HG02798 (cell line): ENCODE measurements around the gene FUZ.

Experiments used
- ATAC-seq: cut with Tn5 transposase; IDR thresholded peaks from one replicate; pipeline ENCODE4 v1.9.1; 2021; ENCODE audit warnings: mild to moderate bottlenecking; ENCODE audit not compliant: unreplicated experiment, poor library complexity

Gene FUZ

DNA sequence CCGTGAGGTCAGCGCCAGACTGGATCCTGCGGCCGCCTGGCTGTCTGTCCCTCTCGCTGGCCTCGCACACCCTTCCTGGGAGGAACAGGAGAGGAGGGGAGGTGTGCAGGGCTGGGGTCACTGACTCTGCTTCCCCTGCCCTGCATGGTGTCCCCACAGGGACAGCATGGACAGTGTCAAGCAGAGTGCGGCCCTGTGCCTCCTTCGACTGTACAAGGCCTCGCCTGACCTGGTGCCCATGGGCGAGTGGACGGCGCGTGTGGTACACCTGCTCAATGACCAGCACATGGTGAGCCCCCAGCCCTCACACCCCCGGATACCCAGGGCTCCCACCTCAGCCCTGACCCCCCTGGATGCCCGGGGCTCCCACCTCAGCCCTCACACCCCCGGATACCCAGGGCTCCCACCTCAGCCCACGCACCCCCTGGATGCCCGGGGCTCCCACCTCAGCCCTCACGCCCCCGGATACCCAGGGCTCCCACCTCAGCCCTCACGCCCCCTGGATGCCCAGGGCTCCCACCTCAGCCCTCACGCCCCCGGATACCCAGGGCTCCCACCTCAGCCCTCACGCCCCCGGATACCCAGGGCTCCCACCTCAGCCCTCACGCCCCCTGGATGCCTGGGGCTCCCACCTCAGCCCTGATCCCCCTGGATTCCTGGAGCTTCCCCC lies 21.2 kb downstream of the FUZ start:
- ATAC-seq, result no peak

GRCh38 chr19:49790866-49791265 lies 22.2 kb downstream of the FUZ start:
- no peak for ATAC-seq

DNA sequence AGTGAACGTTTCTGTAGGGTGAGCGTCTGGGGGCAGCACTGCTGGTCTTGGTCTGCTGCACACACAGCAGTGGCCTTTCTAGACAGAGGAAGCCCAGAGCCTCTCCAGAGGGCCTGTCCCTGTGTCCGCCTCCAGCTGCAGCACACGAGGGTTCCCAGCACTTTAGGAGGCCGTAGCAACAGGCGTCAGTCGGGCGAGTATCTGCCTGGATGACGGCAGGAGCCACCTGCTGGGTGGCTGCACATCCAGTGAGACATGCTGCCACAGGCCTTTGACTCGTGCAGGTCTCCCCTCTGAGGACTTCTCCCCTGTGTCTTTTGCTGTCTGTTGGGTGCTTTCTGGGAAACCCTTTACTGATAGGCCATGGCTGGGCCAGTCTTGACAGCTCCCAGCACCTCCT lies 24.2 kb downstream of the FUZ start:
- ATAC-seq, result no peak

DNA sequence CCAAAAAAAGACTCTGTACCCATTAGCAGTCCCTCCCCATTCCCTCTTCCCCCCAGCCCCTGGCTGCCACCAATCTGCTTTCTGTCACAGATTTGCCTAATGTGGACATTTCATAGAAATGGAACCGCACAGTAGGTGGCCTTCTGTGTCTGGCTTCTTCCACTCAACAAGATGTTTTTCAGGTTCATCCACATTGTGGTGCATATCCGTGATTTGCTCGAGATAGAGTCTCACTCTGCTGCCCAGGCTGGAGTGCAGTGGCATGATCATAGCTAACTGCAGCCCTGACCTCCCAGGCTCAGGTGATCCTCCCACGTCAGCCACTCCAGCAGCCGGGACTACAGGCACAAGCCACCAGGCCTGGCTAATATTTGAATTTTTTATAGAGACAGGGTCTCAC lies 25.3 kb downstream of the FUZ start:
- no peak for ATAC-seq

DNA sequence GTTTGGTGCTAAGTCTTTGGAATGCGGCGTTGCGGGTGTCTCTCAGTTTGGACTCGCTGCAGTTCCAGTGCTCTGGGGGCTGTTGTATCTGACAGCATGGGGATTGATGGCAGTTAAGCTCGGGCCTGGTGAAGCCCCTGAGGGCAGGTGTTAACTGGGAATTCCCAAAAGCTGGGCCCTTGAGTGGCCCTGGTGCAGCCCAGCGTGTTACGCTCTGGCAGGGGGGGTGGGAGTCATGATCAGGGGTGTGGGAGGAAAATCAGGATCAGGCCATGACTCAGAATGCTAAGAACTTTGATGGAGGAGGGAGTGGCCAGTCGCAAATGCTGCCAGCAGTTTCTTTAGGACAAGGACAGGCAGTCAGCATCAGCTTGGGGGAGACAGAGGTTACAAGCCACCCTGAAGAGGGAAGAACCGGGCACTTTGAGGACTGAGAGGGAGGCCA lies 26.7 kb downstream of the FUZ start:
- ATAC-seq, result no peak

DNA sequence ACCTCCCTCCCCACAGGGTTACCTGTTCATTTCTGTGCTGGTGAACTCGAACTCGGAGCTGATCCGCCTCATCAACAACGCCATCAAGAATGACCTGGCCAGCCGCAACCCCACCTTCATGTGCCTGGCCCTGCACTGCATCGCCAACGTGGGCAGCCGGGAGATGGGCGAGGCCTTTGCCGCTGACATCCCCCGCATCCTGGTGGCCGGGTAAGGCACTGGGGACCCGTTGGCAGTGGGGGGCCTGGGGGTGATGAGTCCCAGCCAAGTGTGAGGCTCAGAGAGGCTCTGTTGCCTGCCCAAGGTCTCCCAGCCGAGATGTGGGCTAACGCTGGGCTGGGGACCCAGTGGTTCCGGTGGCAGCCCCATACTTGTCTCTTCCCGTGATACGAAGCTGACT lies 30.6 kb downstream of the FUZ start:
- ATAC-seq, result no peak

- no peak for ATAC-seq
Observed at GRCh38 chr19:49781394-49781793, 31.7 kb downstream of the FUZ start.

DNA sequence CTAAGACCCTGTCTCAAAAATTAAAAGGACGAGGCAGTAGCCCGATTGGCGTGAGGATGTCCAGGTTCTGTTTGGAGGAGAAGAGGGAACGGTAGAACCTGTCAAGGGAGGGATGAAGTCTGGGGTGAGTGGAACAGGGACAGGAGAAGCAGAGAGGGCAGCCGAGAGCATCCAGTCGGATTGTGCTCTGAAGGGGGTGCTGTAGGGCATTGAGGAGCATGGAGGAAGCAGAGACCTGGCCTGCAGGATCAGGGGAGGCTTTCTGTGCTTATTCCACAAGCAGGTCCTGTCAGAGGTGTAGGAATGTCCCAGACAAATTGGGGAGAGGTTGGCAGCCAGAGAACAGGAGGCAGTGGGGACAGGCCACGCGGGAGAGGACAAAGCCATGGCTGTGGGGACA lies 32.2 kb downstream of the FUZ start:
- ATAC-seq, result no peak

DNA sequence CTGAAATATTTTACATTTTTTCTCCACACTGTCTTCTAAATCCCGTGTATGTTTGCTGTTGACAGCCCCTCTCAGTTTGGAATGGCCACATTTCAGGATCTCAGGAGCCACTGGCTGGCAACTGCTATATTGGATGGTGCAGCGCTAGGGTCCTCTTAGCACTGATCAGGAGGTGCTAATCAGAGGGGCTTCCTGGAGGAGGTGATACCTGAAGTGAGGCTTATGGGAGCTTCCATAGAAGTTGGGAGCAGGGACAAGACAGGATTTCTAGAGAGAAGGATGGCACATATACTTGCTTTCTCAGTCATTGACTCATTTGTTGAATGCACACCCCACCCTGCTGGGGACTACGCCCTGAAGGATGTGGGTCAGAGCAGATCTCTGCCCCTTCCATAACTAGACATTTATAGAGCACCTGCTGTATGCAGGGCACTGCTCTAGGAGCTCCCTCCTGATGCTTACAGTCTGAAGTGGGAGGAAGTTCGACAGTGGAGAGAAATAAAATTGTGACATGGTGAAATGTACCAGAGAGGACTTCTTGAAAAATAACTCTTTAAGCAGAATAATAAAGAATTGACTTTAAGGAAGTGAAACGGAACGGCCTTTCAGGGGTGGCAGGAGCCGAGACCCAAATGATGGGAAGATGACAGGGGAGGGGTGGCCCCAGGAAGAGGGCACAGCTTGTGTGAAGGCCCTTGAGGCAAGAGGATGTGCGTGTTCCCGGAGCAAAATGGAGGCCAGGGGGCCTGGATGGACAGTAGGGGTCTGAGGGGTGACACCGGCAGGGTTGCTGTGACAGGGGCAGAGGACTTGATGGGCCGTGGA lies 33.1 kb downstream of the FUZ start:
- no peak for ATAC-seq

DNA sequence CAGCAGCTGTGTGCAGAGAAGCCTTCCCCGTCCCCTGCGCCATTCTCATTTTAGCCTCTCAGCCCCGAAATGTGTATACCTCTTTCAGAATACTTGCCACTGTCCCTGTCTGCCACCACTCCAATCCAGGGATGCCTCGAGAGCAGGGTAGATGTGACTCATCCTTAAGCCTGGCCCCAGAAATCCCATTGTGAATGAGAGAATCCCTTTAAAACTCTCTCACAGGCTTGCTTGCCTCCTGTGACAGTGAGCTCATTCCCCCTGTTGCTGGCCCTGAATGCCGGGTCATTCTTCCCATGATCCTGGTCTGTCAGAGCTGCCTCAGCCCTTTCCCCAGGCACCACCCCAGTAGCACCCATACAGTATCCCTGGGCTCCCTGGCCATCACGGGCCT lies 36.7 kb downstream of the FUZ start:
- ATAC-seq, result no peak

- ATAC-seq, result no peak
Observed at GRCh38 chr19:49775742-49776370, 37.2 kb downstream of the FUZ start.

- ATAC-seq, result no peak
Observed at GRCh38 chr19:49774969-49775368, 38.1 kb downstream of the FUZ start.

- ATAC-seq, result no peak
Observed at GRCh38 chr19:49773663-49774350, 39.3 kb downstream of the FUZ start.

DNA sequence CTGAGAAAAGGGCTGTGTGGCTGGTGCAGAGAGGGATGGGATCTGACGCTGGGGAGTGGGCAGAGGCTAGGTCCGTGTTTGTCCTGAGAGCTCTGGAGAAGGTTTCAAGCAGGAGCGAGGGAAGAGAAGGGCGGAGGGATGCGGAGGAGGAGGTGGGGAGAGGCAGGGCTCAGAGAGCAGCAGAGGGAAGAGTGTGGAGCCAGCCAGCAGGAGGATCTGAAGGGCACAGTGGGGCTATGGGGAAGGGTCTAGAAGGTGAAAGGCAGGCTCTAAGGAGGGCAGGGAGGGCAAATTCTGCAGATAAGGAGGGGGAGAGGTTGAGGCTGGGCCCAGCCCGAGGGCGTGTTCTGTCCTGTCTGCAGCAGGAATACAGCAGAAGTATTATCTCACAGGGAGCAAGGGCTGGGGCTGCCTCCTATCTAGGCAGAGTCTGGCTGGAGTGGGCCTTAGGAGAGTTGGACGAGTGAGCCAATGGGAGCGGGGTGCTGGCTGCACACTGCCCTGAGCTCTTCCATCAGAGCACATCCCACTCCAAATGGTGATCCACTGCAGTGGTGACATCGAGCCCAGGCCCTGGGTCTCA lies 40.2 kb downstream of the FUZ start:
- no peak for ATAC-seq

GRCh38 chr19:49771674-49772139 lies 41.4 kb downstream of the FUZ start:
- no peak for ATAC-seq

DNA sequence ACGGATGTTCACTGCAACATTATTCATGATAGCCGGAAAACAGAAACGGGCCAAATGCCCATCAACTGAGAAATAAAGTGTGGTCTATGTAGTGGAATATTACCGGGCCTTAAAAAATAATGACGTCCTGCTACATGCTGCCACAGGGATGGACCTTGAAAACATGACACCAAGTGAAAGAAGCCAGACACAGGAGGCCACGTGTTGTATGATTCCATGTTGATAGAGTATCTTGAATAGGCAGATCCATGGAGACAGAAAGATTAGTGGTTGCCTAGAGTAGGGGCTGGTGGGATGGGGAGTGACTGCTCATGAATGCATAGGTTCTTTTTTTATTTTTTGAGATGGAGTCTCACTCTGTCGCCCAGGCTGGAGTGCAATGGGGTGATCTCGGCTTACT lies 42.6 kb downstream of the FUZ start:
- ATAC-seq, result no peak

DNA sequence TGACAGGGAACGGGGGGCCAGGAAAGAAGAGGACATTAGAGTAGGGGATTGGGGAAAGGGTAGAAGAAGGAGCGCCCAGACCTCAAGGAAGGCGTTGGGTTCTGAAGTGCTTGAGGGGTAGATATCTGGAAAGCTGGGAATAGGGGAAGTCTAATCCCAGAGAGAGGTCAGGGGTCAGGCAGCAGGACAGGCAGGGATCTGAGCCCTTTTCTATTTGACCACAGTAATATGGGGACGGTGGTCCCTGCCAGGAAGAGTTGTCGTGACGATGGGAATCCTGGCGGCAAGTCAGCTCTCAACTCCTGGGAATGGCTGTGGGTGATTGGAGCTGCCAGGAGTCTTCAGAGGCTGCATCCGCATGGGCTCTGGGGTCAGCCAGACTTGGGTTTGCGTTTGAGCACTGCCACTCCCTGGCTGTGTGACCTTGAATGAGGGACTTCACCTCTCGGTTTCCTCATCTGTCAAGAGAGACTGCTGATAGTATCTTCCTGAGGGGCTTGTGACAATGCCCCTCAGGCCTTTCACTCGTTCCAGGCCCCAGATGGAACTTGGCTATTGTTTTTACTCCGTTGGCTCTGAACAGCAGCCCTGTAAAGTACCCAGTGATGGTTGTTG lies 45.0 kb downstream of the FUZ start:
- no peak for ATAC-seq

GRCh38 chr19:49767381-49767780 lies 45.7 kb downstream of the FUZ start:
- no peak for ATAC-seq

DNA sequence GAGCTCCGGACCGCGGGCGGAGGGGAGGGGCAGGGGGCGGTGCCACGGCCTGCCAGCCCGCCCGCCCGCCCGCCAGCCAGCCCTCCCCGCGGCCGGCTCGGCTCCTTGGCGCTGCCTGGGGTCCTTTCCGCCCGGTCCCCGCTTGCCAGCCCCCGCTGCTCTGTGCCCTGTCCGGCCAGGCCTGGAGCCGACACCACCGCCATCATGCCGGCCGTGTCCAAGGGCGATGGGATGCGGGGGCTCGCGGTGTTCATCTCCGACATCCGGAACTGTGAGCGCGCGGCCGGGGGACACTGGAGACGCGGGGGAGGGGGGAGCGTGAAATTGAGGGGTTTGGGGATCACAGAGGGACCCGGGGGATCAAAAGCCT lies 46.2 kb downstream of the FUZ start, which contains the start of gene AP2A1:
TSS of gene AP2A1 (plus strand) at position 72 of the 370 bp plus-strand sequence. CDS start at position 205, 133 bp downstream.
- no peak for ATAC-seq
